NCI-H2171 treated with DMSO at 0.1 percent for 48 hours (cell line): Measurements from ENCODE around the gene SEC16A.

Experiments used
- DNase-seq: peaks from one replicate; lab custom pipeline; 2025; lab: John Stamatoyannopoulos, UW

The SEC16A gene

GRCh38 chr9:136399176-136400037, 83.4 kb downstream of the SEC16A start:
- DNase-seq, result no peak

- DNase-seq, result no peak
These were observed 84.6 kb downstream of the SEC16A start for GRCh38 chr9:136398286-136398685.

- DNase-seq, result no peak
These were observed 85.2 kb downstream of the SEC16A start for GRCh38 chr9:136397643-136398042.

GRCh38 chr9:136396219-136396515, 86.7 kb downstream of the SEC16A start:
- DNase-seq, result no peak

GRCh38 chr9:136395345-136396218, 87.3 kb downstream of the SEC16A start:
- no peak for DNase-seq

- DNase-seq, result no peak
These were observed 87.9 kb downstream of the SEC16A start for GRCh38 chr9:136395020-136395340.

GRCh38 chr9:136394312-136395019, 88.4 kb downstream of the SEC16A start:
- no peak for DNase-seq

GRCh38 chr9:136393531-136393930, 89.3 kb downstream of the SEC16A start:
- DNase-seq, result no peak

GRCh38 chr9:136392538-136393449, 90.0 kb downstream of the SEC16A start:
- DNase-seq, result no peak

- no peak for DNase-seq
These were observed 90.9 kb downstream of the SEC16A start for GRCh38 chr9:136391737-136392537.
